GM19239 (cell line): ENCODE results near the gene CNPY4.
"Not testable (repeated sequence)": the region's sequence is repeated elsewhere in the genome, so short reads cannot be mapped to it uniquely, and the experiment has no call there.

ENCODE experiments used
- DNase-seq: peaks from one replicate; pipeline ENCODE4 v3.0.0; 2011; ENCODE audit warnings: low spot score; ENCODE audit not compliant: insufficient read length
- FAIRE-seq: peaks from 2 replicates; lab custom pipeline; 2011; peaks lifted over from hg19 to GRCh38; lab: Jason Lieb, UNC

The CNPY4 gene

DNA sequence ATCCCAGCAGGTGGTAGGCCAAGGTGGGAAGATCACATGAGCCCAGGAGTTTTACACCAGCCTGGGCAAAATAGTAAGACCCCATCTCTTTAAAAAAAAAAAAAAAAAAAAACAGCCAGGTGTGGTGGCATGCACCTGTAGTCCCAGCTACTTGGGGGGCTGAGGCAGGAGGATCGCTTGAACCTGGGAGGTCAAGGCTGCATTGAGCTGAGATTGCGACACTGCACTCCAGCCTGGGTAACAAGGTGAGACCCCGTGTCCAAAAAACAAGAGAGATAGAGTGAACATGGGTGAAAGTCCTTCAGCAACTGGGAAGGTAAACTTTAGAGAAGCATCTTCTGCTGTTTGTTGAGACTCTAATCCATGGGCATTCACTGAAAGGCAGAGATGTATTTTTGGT is 23.0 kb downstream of the CNPY4 start:
- FAIRE-seq = no peak
- DNase-seq = no peak

GRCh38 chr7:100146350-100146749 is 26.9 kb downstream of the CNPY4 start:
- FAIRE-seq, DNase-seq: not testable (repeated sequence)

DNA sequence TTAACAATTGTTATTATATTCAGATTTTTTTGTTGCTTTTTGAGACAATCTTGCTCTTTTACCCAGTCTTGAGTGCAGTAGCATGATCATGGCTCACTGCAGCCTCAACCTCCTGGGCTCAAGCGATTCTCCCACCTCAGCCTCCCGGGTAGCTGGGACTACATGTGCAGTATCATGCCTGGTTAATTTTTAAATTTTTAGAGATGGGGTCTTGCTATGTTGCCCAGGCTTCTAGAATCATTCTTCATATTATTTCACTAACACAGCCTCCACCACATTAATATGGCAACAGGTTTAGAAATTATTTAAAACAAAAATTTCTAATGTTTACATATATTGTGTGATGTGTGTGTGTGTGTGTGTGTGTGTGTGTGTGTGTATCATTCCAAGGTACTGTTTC is 27.8 kb downstream of the CNPY4 start:
- FAIRE-seq = no peak
- no peak for DNase-seq

GRCh38 chr7:100148225-100148558 is 28.8 kb downstream of the CNPY4 start:
- FAIRE-seq (no peak), DNase-seq (no peak)

DNA sequence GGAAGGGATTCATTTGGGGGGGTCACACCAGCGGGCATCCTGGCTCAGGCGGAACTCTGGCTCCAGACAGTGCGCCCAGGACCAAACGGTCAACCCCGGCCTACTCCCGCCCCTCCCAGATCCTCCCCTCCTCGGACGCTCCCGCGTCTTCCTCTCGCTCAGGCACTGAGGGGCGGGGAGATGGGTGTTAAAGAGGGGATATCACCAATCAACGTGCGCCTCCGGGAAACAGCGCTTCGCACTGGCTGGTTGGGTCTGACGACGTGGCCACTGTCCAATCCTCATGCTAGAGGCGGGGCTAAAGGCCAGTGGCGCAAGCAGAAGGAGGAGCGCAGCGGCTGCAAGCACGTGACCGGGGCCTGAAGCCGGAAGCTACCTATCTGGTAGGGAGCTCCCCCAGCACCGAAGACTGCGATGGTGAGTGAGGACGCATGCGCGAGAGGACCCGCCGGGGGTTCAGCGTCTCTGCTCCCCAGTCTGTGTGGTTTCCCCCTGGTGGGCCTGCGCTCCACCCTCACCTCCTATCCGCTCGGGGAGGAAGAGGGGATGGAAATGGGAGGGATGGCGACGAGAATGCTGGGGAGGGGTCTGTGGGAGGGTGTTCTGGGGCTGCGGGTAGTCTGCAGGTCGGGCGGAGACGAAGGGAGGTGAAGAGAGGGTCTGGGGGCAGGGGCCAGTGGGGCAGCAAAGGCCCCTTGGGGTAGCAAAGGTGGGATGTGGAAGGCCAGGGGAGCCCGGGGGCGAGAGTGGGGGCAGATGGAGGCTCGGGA is 29.3 kb downstream of the CNPY4 start, which contains the start of gene LAMTOR4:
Gene LAMTOR4, plus strand, starts transcription at position 360 of the 770 bp plus-strand sequence. Its CDS starts 55 bp downstream, at position 415.
- peak; percentile 95 for DNase-seq
- FAIRE-seq = peak; percentile 94

DNA sequence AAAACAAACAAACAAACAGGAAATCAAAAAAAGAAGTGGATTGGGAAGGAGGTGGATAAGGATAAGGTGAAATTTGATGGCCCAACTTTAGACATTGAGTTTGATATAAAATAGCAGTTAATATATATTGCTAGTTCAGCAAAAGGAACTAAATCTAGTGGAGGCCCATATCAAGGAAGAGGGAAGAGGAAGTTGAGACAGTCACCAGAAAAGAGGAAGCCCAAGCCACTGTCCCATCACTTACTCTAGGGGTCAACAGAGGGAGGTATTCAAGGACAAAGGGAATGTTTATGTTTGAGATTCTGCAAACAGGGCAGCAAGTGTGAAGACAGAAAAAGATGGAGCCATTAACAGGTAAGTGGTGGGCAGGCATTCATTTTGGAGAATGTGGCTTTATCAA is 33.0 kb downstream of the CNPY4 start:
- FAIRE-seq (no peak), DNase-seq (no peak)

DNA sequence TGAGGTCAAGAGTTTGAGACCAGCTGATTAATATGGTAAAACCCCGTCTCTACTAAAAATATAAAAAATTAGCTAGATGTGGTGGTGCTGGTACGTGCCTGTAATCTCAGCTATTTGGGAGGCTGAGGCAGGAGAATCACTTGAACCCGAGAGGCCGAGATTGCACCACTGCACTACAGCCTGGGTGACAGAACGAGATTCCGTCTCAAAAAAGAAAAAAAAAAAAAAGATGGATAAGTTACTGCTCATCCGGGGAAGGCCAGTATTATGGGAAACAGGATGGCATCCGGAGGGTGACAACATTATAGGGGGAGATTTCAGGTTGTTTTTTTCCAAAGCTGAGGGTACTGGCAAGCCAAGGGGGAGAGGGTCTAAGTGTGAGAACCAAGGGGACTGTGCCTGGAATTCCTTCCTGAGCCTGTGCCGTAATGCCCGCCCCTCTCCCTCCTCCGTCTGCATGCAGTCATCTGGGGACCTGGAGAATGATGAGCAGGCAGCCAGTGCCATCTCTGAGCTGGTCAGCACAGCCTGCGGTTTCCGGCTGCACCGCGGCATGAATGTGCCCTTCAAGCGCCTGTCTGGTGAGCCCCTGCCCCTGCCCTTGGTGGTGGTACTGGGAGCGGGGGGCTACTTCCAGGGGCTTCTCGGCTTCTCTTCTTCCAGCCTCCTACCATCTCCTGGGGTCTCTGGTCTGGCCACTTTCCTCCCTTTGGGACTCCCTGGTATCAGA is 33.7 kb downstream of the CNPY4 start:
- DNase-seq = no peak
- no peak for FAIRE-seq

DNA sequence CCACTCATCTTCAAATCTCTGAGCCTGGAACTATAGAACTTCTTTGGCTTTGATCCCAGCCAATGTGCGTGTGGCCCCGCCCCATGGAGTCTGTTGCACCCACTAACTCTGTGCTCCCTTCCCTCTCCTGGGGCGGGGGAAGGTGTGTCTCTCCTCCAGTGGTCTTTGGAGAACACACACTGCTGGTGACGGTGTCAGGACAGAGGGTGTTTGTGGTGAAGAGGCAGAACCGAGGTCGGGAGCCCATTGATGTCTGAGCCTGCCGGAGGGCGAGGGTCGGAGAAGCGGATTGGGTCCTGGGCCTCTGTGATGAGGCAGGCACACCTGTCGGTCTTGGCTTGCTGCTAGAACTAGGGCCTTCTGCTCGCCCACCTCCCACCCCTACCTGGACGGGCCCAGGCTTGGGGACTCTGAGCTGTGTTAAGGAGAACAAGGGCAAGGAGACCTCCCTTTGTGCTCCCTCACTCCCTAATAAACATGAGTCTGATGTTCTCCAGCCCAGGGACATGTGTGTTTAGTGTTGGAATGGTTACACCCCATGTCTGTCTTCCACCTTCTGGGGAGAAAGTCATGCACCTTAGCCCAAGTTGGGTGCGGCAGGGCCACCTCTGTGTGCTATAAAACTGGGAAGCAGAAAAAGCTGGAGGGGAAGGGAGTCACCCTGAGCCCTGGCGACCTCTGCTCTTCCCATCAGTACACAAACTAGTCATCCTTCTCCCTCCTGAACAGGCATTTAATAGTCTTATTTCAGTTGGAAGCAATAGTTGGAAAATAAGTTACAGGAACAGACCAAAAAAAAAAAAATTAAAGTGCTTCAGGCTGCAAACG is 34.5 kb downstream of the CNPY4 start:
- FAIRE-seq (no peak), DNase-seq (no peak)

GRCh38 chr7:100154651-100155491 is 35.4 kb downstream of the CNPY4 start:
- DNase-seq (no peak), FAIRE-seq (no peak)

DNA sequence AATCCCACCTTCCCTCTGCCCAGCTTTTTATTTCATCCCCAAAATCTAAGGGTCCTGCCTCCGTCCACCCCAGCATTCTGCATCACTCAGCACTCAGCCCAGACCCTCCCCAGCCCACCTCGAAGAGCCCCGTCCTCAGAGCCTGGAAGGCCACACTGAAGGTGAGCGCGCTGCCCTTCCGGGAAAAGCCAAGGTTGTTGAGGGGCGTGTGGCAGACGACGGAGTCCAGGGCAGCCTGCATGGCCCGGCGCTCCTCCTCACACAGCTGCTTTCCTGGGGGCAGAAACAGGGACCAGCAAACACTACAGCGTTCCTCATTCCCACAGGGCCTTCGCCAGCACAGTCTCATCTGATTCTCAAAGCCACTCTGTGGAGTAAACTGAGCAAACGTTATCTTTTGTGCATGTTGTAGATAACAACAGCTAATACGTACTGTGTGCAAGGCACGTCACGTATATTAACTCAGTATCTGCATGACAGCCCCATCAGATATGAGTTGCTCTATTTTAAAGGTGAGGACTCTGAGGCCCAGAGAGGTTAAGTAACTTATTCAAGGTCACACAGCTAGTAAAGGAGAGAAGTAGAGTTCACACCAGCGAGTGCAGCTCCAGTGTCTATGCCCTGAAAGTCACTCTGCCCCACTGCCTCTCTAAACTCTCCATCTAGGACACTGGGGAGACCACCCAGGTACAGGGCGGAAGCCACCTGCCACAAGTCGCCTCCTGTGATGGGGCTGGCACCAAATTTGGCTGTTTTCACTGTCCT is 36.3 kb downstream of the CNPY4 start:
- DNase-seq = no peak
- FAIRE-seq = no peak

DNA sequence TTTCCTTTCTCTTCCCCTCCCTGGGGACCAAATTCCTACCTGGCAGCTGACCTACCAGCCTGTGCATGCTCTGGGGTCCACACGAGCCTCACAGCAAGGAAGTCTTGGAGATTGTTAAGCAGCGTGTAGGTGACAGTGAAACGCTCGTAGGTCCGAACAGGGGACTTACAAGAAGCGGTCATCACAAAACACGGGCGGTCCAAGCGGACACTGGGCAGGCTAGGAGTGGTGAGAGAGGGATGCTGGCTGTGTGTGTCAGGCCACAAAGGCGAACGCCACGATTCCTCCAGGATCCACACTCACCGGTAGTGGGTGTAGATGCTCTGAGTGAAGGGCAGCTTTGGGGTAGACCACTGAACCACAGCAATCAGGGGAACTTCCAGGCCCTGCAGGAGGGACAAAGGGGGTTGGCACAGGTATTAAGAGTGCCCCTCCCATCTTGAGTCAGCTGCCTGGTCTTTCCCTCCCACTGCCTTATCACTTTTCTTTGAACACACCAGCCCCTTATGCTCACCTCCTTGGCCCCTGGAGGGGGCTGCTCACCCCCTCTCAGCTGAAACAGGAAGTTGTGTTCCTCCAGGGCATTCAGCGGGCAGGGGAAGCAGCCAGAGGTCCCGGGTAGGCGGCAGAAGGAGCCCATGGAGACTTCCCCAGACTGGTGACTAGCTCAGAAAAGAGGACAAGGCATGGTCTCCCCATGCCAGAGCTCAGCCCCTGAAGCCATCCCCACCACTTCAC is 37.1 kb downstream of the CNPY4 start:
- no peak for FAIRE-seq
- DNase-seq = no peak

DNA sequence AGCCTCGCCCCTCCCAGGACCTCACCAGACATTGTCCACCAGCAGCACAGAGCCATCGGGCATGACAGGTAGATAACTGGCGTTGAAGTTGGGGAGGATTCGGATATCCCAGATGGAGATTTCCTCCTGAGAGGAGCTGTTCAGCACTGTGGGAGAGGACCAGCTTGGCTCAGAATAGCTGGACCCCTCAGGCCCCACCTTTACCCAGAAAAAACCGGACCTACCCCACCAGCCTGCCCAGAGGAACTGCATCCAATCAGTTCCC is 37.6 kb downstream of the CNPY4 start:
- no peak for DNase-seq
- no peak for FAIRE-seq

- DNase-seq = no peak
- no peak for FAIRE-seq
Observed at GRCh38 chr7:100157334-100158228, 38.1 kb downstream of the CNPY4 start.

DNA sequence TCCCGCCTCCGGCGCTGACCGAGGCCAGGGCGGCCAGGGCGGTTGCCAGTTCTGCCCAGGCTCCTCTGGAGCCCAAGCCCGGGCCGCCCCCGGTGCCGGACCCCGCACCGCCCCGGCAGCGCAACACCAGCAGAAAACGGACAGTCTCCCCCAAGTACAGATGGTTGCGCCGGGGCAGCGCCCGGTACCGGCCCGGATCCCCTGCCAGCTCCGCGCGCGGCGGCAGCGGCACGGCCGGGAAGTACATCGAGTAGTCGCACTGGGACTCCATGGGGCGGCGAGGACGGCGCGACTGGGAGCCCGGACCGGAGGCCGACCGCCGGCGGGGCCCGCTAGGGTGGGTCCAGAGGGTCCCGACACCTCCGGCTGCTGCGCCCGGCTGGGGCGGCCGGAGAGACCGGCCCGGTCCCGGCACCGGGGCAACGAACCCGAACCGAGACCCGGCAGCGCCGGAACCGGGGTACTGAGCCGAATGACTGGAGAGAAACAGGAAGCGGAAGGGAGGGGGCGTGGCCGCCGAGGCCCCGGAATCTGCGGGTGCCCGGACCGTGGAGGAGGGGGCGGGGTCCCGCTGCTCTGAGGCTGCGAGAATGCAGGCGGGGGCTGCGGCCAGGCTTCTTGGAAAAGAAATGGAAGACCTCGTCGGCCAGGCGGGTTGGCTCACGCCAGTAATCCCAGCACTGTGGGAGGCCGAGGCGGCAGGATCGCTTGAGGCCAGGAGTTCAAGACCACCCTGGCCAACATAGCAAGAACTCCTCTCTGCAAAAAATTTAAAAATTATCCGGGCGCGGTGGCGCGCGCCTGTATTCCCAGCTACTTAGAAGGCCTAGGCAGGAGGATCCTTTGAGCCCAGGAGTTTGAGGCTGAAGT is 39.0 kb downstream of the CNPY4 start, which contains the start of gene TRAPPC14:
Gene TRAPPC14, minus strand, starts transcription at position 495 of the 870 bp plus-strand sequence. Its CDS starts 224 bp downstream, at position 271.
- peak; percentile 21 for FAIRE-seq

DNA sequence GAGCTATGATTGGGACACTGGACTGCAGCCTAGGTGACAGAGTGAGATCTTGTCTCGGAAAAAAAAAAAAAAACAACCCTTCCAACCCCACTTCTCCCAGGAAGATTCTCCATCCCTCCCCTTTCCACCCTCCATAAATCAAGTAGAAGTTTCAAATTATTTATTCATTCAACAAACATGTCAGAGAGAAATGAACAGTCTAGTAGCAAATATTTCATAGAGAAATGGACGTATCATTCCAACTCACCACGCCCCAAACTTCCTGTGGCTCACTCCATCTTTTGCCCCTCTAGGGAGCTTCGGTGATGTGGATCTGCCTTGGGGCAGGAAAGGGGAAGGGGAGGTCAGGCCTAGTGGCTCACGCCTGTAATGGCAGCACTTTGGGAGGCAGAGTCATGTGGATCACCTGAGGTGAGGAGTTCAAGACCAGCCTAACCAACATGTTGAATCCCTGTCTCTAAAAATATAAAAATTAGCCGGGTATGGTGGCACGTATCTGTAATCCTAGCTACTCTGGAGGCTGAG is 39.7 kb downstream of the CNPY4 start:
- FAIRE-seq (no peak), DNase-seq (no peak)

More for the DNA sequence above, 39.0 kb downstream of the CNPY4 start, which contains the start of gene TRAPPC14:
- DNase-seq = peak; percentile 93

DNA sequence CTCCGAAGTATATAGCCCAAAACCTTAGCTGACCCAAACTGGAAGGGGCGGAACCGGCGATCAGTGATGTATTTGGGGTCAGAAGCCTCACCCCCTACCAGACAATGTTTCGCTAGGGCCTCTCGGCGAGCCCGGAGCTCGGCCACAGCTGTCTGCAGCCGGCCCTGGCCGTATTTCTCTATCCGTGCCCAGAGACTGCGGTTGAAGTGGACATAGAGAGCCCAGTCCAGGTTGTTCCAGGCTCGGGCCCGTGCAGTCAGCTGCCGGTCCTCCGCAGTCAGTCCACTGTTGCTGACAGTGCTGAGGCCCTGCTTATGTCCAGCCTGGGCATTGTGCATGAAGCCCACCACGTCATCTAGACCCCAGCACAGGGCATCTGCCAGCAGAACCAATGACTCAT is 40.6 kb downstream of the CNPY4 start:
- DNase-seq = no peak
- no peak for FAIRE-seq
